GM12878 (cell line): Measurements from ENCODE around the gene ZDHHC19. TPM values are rescaled to one million over a fixed set of nuclear protein-coding genes. Genes with fewer than 3 reads are reported as not detected.

Experiments
- ATAC-seq: fragments of 200-7000 bp; cut with Tn5 transposase; 3 replicates; pipeline ENCODE4 v1.9.1; 2020; ENCODE audit warnings: mild to moderate bottlenecking, moderate library complexity
- BruUV-seq: library from RNA; stranded (reverse); fragments of 400-500 nt; replicated peaks from 2 replicates; lab custom pipeline; 2021; lab: Mats Ljungman, UMichigan
- CTCF ChIA-PET: fragments of 300-600 bp; sonication (Branson Sonifier 250); formaldehyde crosslinking; extraction: SDS; loops from one replicate; lab custom pipeline; 2021; ENCODE audit warnings: inconsistent platforms; lab: Yijun Ruan, JAX
- POLR2A ChIA-PET: fragments of 350-600 bp; formaldehyde crosslinking; extraction: SDS; loops from one replicate; lab custom pipeline; 2021; ENCODE audit warnings: inconsistent platforms; lab: Charles Lee
- RAD21 ChIA-PET: fragments of 300-600 bp; sonication (Branson Sonifier 250); formaldehyde crosslinking; loops from one replicate; lab custom pipeline; 2023; ENCODE audit warnings: antibody characterized with exemption; ENCODE audit not compliant: unreplicated experiment; lab: Charles Lee
- SMC1A ChIA-PET: fragments of 300-600 bp; sonication (Branson Sonifier 250); formaldehyde crosslinking; loops from one replicate; lab custom pipeline; 2023; ENCODE audit not compliant: unreplicated experiment, uncharacterized antibody; lab: Charles Lee
- DNase-seq: peaks from one replicate; pipeline ENCODE4 v3.0.0-alpha.2; 2011; ENCODE audit warnings: low read depth, low spot score
- FAIRE-seq: peaks from 3 replicates; lab custom pipeline; 2011; peaks lifted over from hg19 to GRCh38; lab: Jason Lieb, UNC
- H2AFZ ChIP-seq: 2 replicates; pipeline ENCODE4 v1.6.0; 2011; ENCODE audit warnings: low read depth, low read length, control low read depth; ENCODE audit not compliant: control insufficient read depth
- H3K27ac ChIP-seq: 2 replicates; pipeline ENCODE4 v1.5.1; 2011; ENCODE audit warnings: control low read depth; ENCODE audit not compliant: control insufficient read depth, insufficient read depth
- H3K27me3 ChIP-seq, 2 experiments: replicated peaks in 1 of 2; 2 replicates each; pipeline versions ENCODE4 v1.6.0 to v1.6.1; 2011; ENCODE audit warnings: low read length in 1 of 2; ENCODE audit not compliant: control insufficient read depth in 2 of 2, insufficient read depth in 2 of 2
- H3K36me3 ChIP-seq, 2 experiments: 2 replicates each; pipeline ENCODE4 v1.5.1; 2011; ENCODE audit warnings: low read length in 1 of 2; ENCODE audit not compliant: control insufficient read depth in 2 of 2, insufficient read depth in 2 of 2
- H3K4me1 ChIP-seq: 2 replicates; pipeline ENCODE4 v1.6.1; 2011; ENCODE audit warnings: mild to moderate bottlenecking, low read length, moderate library complexity, mixed read lengths; ENCODE audit not compliant: control insufficient read depth, insufficient read depth
- H3K4me2 ChIP-seq: 2 replicates; pipeline ENCODE4 v1.6.0; 2011; ENCODE audit warnings: control low read depth; ENCODE audit not compliant: control insufficient read depth, insufficient read depth
- H3K4me3 ChIP-seq: fragments of 200-600 bp; sonication (generic); 2 replicates; pipeline ENCODE4 v1.5.1; 2016
- H3K79me2 ChIP-seq: 2 replicates; pipeline ENCODE4 v1.6.0; 2011; ENCODE audit warnings: low read length; ENCODE audit not compliant: control insufficient read depth, insufficient read depth
- H3K9ac ChIP-seq: 2 replicates; pipeline ENCODE4 v1.8.0; 2011; ENCODE audit warnings: low read length, control low read depth, mixed read lengths; ENCODE audit not compliant: control insufficient read depth, insufficient read depth
- H3K9me3 ChIP-seq: replicated peaks from 3 replicates; pipeline ENCODE4 v1.5.1; 2011; ENCODE audit warnings: mild to moderate bottlenecking, low read length; ENCODE audit not compliant: control insufficient read depth, insufficient read depth
- H4K20me1 ChIP-seq: 2 replicates; pipeline ENCODE4 v1.6.0; 2011; ENCODE audit not compliant: control insufficient read depth, insufficient read depth
- BCLAF1 ChIP-seq: fragments of 450-650 bp; IDR thresholded peaks from 2 replicates; pipeline ENCODE4 v1.6.1; 2017; ENCODE audit warnings: antibody characterized with exemption, mild to moderate bottlenecking, moderate library complexity
- CHD1 ChIP-seq: IDR thresholded peaks from 2 replicates; pipeline ENCODE4 v1.6.1; 2012; ENCODE audit warnings: low read depth, low read length, improper control_type of control experiment
- CHD2 ChIP-seq: IDR thresholded peaks from 2 replicates; pipeline ENCODE4 v1.6.1; 2011; ENCODE audit warnings: low read depth, low read length, improper control_type of control experiment, borderline replicate concordance
- POLR2AphosphoS5 ChIP-seq: IDR thresholded peaks from 2 replicates; pipeline ENCODE4 v1.6.1; 2011; ENCODE audit warnings: mild to moderate bottlenecking, low read length, inconsistent platforms
- TCF12 ChIP-seq: IDR thresholded peaks from 2 replicates; pipeline ENCODE4 v1.6.1; 2011; ENCODE audit warnings: low read depth, mild to moderate bottlenecking, low read length
- TCF7 ChIP-seq: IDR thresholded peaks from 2 replicates; pipeline ENCODE4 v1.6.1; 2014; ENCODE audit warnings: antibody characterized with exemption, borderline replicate concordance
- whole genome bisulfite sequencing: methylation state at CpG from one replicate; pipeline ENCODE4 v1.1.6; 2016; ENCODE audit warnings: low lambda C conversion rate; ENCODE audit not compliant: insufficient replicate concordance, insufficient coverage; ENCODE audit errors: missing lambda C conversion rate; 5-methylcytosine and 5-hydroxymethylcytosine counted together
- in situ Hi-C: fragments of 300-500 bp; cut with MboI; formaldehyde crosslinking; loops from 9 replicates; pipeline ENCODE4 v1.14.3; 2018; ENCODE audit warnings: mixed read lengths
- intact Hi-C: fragments of 100-400 bp; cut with micrococcal nuclease; formaldehyde crosslinking; loops from one replicate; pipeline ENCODE4 v1.14.2; 2022; ENCODE audit not compliant: unreplicated experiment
- polyA plus RNA-seq, 11 experiments: library from polyadenylated mRNA; depleted of rRNA in 4 of 11; unstranded in 6 of 11; stranded (reverse) in 5 of 11; fragments of >200 nt; fragmentation: Nextera tagmentation in 4 of 11; fragmentation: Illumina TruSeq in 1 of 11; extraction: Ambion mirVana in 4 of 11; extraction: Trizol in 1 of 11; gene quantifications; 1 replicate in 1 of 11; 2 replicates in 10 of 11; pipeline versions ENCODE4 v1.2.1 to v1.2.3, GENCODE V29; 2011 to 2016; ENCODE audit warnings: inconsistent platforms in 2 of 11, missing spikeins in 2 of 11, low read depth in 1 of 11
- total RNA-seq, 4 experiments: library from RNA; depleted of rRNA in 3 of 4; stranded (reverse); fragments of >200 nt in 3 of 4; fragmentation: Illumina TruSeq in 1 of 4; extraction: Trizol in 1 of 4; gene quantifications; 2 replicates each; pipeline versions ENCODE4 v1.2.1 to v1.2.3, GENCODE V29; 2013 to 2021

Gene ZDHHC19
- total and polyA plus RNA-seq, 10 of the 15 experiments (the other 5 are each of a cell fraction or from before 2014, with no cell fraction given), result 0.26 TPM; not detected in 9

GRCh38 chr3:196225763-196226364 is 14.7 kb upstream of the ZDHHC19 start:
- FAIRE-seq, result no peak
- RAD21 ChIA-PET, result no interaction called here

GRCh38 chr3:196225086-196225485 is 13.9 kb upstream of the ZDHHC19 start:
- H3K4me1 ChIP-seq, result peaks cover under 1% of the 10 kb centered on the region
- no peaks in the 10 kb centered on the region for H3K9me3 ChIP-seq
- no peak overlapping the region for H3K9ac ChIP-seq
- in situ Hi-C loops, result no loop called here
- H2AFZ ChIP-seq, result no peak overlapping the region
- CTCF ChIA-PET, result interaction anchor here (1.7 kb wide), 1 partner anchor 10 kb away, joined by 5 read pairs; no protein-coding TSS in a partner anchor
- H3K79me2 ChIP-seq, result no peaks in the 10 kb centered on the region
- no TSS peak for BruUV-seq
- POLR2A ChIA-PET, result no interaction called here
- 52% methylated on average over 8 of the region's 10 CpGs for WGBS
- RAD21 ChIA-PET, result no interaction called here
- H3K36me3 ChIP-seq, result no peaks in the 10 kb centered on the region
- no peak overlapping the region for H3K4me2 ChIP-seq
- no peaks in the 10 kb centered on the region for H3K27me3 ChIP-seq
- TF ChIP-seq BCLAF1 (no peak), TCF12 (no peak), TCF7 (no peak)
- TF ChIP-seq, all 136 proteins: peak for 0
- Histone ChIP-seq H3K4me3 (no peak overlapping the region), H4K20me1 (no peaks in the 10 kb centered on the region), H3K27ac (no peak overlapping the region)
- SMC1A ChIA-PET, result no interaction called here
- intact Hi-C loops, result no loop called here
- no peak for DNase-seq
- no peak for ATAC-seq
- FAIRE-seq, result no peak

More at GRCh38 chr3:196225763-196226364, 14.7 kb upstream of the ZDHHC19 start:
- no TSS peak for BruUV-seq
- no peaks in the 10 kb centered on the region for H3K4me1 ChIP-seq
- POLR2A ChIA-PET, result no interaction called here
- CTCF ChIA-PET, result interaction anchor here (1.7 kb wide), 1 partner anchor 10 kb away, joined by 5 read pairs; no protein-coding TSS in a partner anchor
- SMC1A ChIA-PET, result no interaction called here
- no peaks in the 10 kb centered on the region for H3K36me3 ChIP-seq
- H3K79me2 ChIP-seq, result no peaks in the 10 kb centered on the region
- DNase-seq (no peak), ATAC-seq (no peak)
- TF ChIP-seq POLR2AphosphoS5, result no peak
- no peak for TF ChIP-seq CHD2
- no peak for TF ChIP-seq CHD1
- in situ Hi-C loops, result no loop called here
- no peaks in the 10 kb centered on the region for H3K9me3 ChIP-seq
- H3K4me2 ChIP-seq, result no peak overlapping the region
- H3K9ac ChIP-seq, result no peak overlapping the region
- H3K27ac ChIP-seq, result no peak overlapping the region
- no peaks in the 10 kb centered on the region for H3K27me3 ChIP-seq
- H3K4me3 ChIP-seq, result no peak overlapping the region
- no peaks in the 10 kb centered on the region for H4K20me1 ChIP-seq
- no peak overlapping the region for H2AFZ ChIP-seq
- intact Hi-C loops, result no loop called here
- 75% methylated on average over 15 of the region's 15 CpGs for WGBS
